ENCODE data around the gene MEIS2. TPM values are rescaled to one million over a fixed set of nuclear protein-coding genes. Genes with fewer than 3 reads are reported as not detected.

Gene MEIS2
- polyA plus RNA-seq, 1 donor from 2014 or later: not detected

GRCh38 chr15:37097144-37097919 is 3.0 kb downstream of the MEIS2 start:
- H3K4me1 Mint-ChIP-seq: peaks cover 13 to 19% (median 17%) of the 10 kb centered on the region in 3 donors
- peaks cover 75% of the 10 kb centered on the region for H3K27me3 Mint-ChIP-seq

GRCh38 chr15:37096558-37097143 is 3.7 kb downstream of the MEIS2 start:
- Mint-ChIP-seq H3K27me3 (peaks cover 70% of the 10 kb centered on the region), H3K9me3 (peaks cover 0 to 12% (median 0%) of the 10 kb centered on the region in 3 donors), H3K4me1 (peaks cover 9 to 17% (median 14%) of the 10 kb centered on the region in 3 donors), H3K4me3 (peak overlapping the region in 3 of 4 donors; percentile 78 to 81 (median 81)), H3K27ac (peak overlapping the region in 1 of 3 donors; percentile 57), H3K36me3 (peaks cover 3% of the 10 kb centered on the region)

More at GRCh38 chr15:37097144-37097919, 3.0 kb downstream of the MEIS2 start:
- H3K27ac Mint-ChIP-seq: peak overlapping the region in 2 of 3 donors; percentile 53 to 57
- peak overlapping the region; percentile 49 to 93 (median 80) for H3K4me3 Mint-ChIP-seq
- H3K9me3 Mint-ChIP-seq: peaks cover 0 to 15% (median 0%) of the 10 kb centered on the region in 3 donors
- H3K36me3 Mint-ChIP-seq: peaks cover 3% of the 10 kb centered on the region

GRCh38 chr15:37095770-37096557 is 4.4 kb downstream of the MEIS2 start:
- Mint-ChIP-seq H3K4me3 (peak overlapping the region in 2 of 4 donors; percentile 17 to 81), H3K9me3 (peaks cover 0 to 10% (median 0%) of the 10 kb centered on the region in 3 donors), H3K27ac (peak overlapping the region in 1 of 3 donors; percentile 57)

GRCh38 chr15:37094915-37095711 is 5.2 kb downstream of the MEIS2 start:
- peaks cover 61% of the 10 kb centered on the region for H3K27me3 Mint-ChIP-seq
- H3K4me1 Mint-ChIP-seq: peaks cover 7 to 10% (median 9%) of the 10 kb centered on the region in 3 donors
- no peak overlapping the region for H3K27ac Mint-ChIP-seq
- H3K4me3 Mint-ChIP-seq: peak overlapping the region in 1 of 4 donors; percentile 45
- H3K9me3 Mint-ChIP-seq: peaks cover 0 to 7% (median 0%) of the 10 kb centered on the region in 3 donors
- no peaks in the 10 kb centered on the region for H3K36me3 Mint-ChIP-seq

More at GRCh38 chr15:37095770-37096557, 4.4 kb downstream of the MEIS2 start:
- no peaks in the 10 kb centered on the region for H3K36me3 Mint-ChIP-seq
- peaks cover 9 to 12% (median 12%) of the 10 kb centered on the region in 3 donors for H3K4me1 Mint-ChIP-seq
- peaks cover 65% of the 10 kb centered on the region for H3K27me3 Mint-ChIP-seq

- H3K36me3 Mint-ChIP-seq: no peaks in the 10 kb centered on the region
- H3K27ac Mint-ChIP-seq: no peak overlapping the region
- H3K4me3 Mint-ChIP-seq: no peak overlapping the region
- H3K27me3 Mint-ChIP-seq: peaks cover 55% of the 10 kb centered on the region
- peaks cover 0 to 7% (median 0%) of the 10 kb centered on the region in 3 donors for H3K9me3 Mint-ChIP-seq
- H3K4me1 Mint-ChIP-seq: peaks cover 4 to 9% (median 7%) of the 10 kb centered on the region in 3 donors
These were observed 5.9 kb downstream of the MEIS2 start for GRCh38 chr15:37094333-37094914.

GRCh38 chr15:37093480-37094332 is 6.6 kb downstream of the MEIS2 start:
- H3K27ac Mint-ChIP-seq: no peak overlapping the region
- H3K36me3 Mint-ChIP-seq: no peaks in the 10 kb centered on the region
- H3K27me3 Mint-ChIP-seq: peaks cover 52% of the 10 kb centered on the region
- H3K4me1 Mint-ChIP-seq: peaks cover 3 to 9% (median 4%) of the 10 kb centered on the region in 3 donors
- H3K9me3 Mint-ChIP-seq: peaks cover 0 to 7% (median 0%) of the 10 kb centered on the region in 3 donors
- H3K4me3 Mint-ChIP-seq: no peak overlapping the region

GRCh38 chr15:37090543-37091175 is 9.7 kb downstream of the MEIS2 start:
- H3K27ac Mint-ChIP-seq: no peak overlapping the region
- no peak overlapping the region for H3K4me3 Mint-ChIP-seq
- peaks cover 0 to 2% (median 0%) of the 10 kb centered on the region in 3 donors for H3K9me3 Mint-ChIP-seq
- peaks cover 0 to 1% (median 0%) of the 10 kb centered on the region in 3 donors for H3K4me1 Mint-ChIP-seq
- no peaks in the 10 kb centered on the region for H3K36me3 Mint-ChIP-seq
- peaks cover 22% of the 10 kb centered on the region for H3K27me3 Mint-ChIP-seq

- Mint-ChIP-seq H3K9me3 (no peaks in the 10 kb centered on the region), H3K4me3 (no peak overlapping the region), H3K27me3 (peaks cover 5% of the 10 kb centered on the region), H3K27ac (no peak overlapping the region), H3K4me1 (peaks cover 0 to 1% (median 0%) of the 10 kb centered on the region in 3 donors), H3K36me3 (no peaks in the 10 kb centered on the region)
These were observed 11.9 kb downstream of the MEIS2 start for GRCh38 chr15:37088436-37088835.

- Mint-ChIP-seq H3K36me3 (no peaks in the 10 kb centered on the region), H3K27me3 (no peaks in the 10 kb centered on the region), H3K27ac (no peak overlapping the region), H3K4me1 (peaks cover 0 to 1% (median 0%) of the 10 kb centered on the region in 3 donors), H3K9me3 (no peaks in the 10 kb centered on the region), H3K4me3 (no peak overlapping the region)
These were observed 13.2 kb downstream of the MEIS2 start for GRCh38 chr15:37087131-37087588.

GRCh38 chr15:37086521-37086920 is 13.8 kb downstream of the MEIS2 start:
- Mint-ChIP-seq H3K27me3 (peaks cover under 1% of the 10 kb centered on the region), H3K4me1 (peaks cover 0 to 1% (median 0%) of the 10 kb centered on the region in 3 donors), H3K27ac (no peak overlapping the region)

GRCh38 chr15:37086120-37086519 is 14.2 kb downstream of the MEIS2 start:
- Mint-ChIP-seq H3K4me3 (no peak overlapping the region), H3K27me3 (peaks cover 3% of the 10 kb centered on the region), H3K36me3 (no peaks in the 10 kb centered on the region), H3K9me3 (no peaks in the 10 kb centered on the region), H3K4me1 (peaks cover 0 to 1% (median 0%) of the 10 kb centered on the region in 3 donors), H3K27ac (no peak overlapping the region)

More at GRCh38 chr15:37086521-37086920, 13.8 kb downstream of the MEIS2 start:
- no peak overlapping the region for H3K4me3 Mint-ChIP-seq
- H3K36me3 Mint-ChIP-seq: no peaks in the 10 kb centered on the region
- no peaks in the 10 kb centered on the region for H3K9me3 Mint-ChIP-seq

- Mint-ChIP-seq H3K4me1 (peaks cover 0 to 1% (median 0%) of the 10 kb centered on the region in 3 donors), H3K27ac (no peak overlapping the region), H3K36me3 (no peaks in the 10 kb centered on the region)
These were observed 15.7 kb downstream of the MEIS2 start for GRCh38 chr15:37084602-37085001.

More at GRCh38 chr15:37084602-37085001, 15.7 kb downstream of the MEIS2 start:
- Mint-ChIP-seq H3K4me3 (no peak overlapping the region), H3K9me3 (no peaks in the 10 kb centered on the region), H3K27me3 (peaks cover 3% of the 10 kb centered on the region)

Data from IgD-negative memory B cell (primary cell).